ENCODE data around the gene SYT12.

Gene SYT12

GRCh38 chr11:67053896-67054329 is 31.0 kb downstream of the SYT12 start:
- no peak overlapping the region for H3K4me2 ChIP-seq (ENCODE audit: insufficient read depth, low read length)
- no peaks in the 10 kb centered on the region for H3K36me3 ChIP-seq (ENCODE audit: insufficient read depth, low read length)
- no peak overlapping the region for H2AFZ ChIP-seq (ENCODE audit: low read depth, low read length)
- ATAC-seq (ENCODE audit: insufficient read depth, low read depth) (peak; percentile 84), DNase-seq (peak; percentile 57)
- peak; percentile 87 for TF ChIP-seq CTCF (IDR thresholded peaks at IDR 0.05; ENCODE audit: borderline replicate concordance, extremely low read depth, low read length, poor library complexity, severe bottlenecking)
- TF ChIP-seq EZH2 (IDR thresholded peaks at IDR 0.05; ENCODE audit: borderline replicate concordance, low read depth, low read length, severe bottlenecking) = no peak
- H3K4me1 ChIP-seq (ENCODE audit: insufficient read depth, low read length) = no peaks in the 10 kb centered on the region
- H3K9ac ChIP-seq (ENCODE audit: low read depth, low read length) = no peak overlapping the region
- no peak overlapping the region for H3K27ac ChIP-seq (ENCODE audit: low read length)
- H3K4me3 ChIP-seq (ENCODE audit: low read depth in 1 of 2, low read length in 2 of 2) = no peak overlapping the region
- no peaks in the 10 kb centered on the region for H4K20me1 ChIP-seq (ENCODE audit: insufficient read depth, low read length)
- no peaks in the 10 kb centered on the region for H3K27me3 ChIP-seq (ENCODE audit: insufficient read depth, low read length, poor library complexity)
- no peaks in the 10 kb centered on the region for H3K9me3 ChIP-seq (ENCODE audit: insufficient read depth, low read length, severe bottlenecking)
- H3K79me2 ChIP-seq (ENCODE audit: insufficient read depth, low read length) = no peaks in the 10 kb centered on the region

- DNase-seq = no peak
- TF ChIP-seq CTCF (IDR thresholded peaks at IDR 0.05; ENCODE audit: borderline replicate concordance, extremely low read depth, low read length, poor library complexity, severe bottlenecking) = no peak
- TF ChIP-seq EZH2 (IDR thresholded peaks at IDR 0.05; ENCODE audit: borderline replicate concordance, low read depth, low read length, severe bottlenecking) = no peak
- Histone ChIP-seq H4K20me1 (ENCODE audit: insufficient read depth, low read length) (no peaks in the 10 kb centered on the region), H3K27me3 (ENCODE audit: insufficient read depth, low read length, poor library complexity) (no peaks in the 10 kb centered on the region), H3K9ac (ENCODE audit: low read depth, low read length) (no peak overlapping the region), H3K4me1 (ENCODE audit: insufficient read depth, low read length) (no peaks in the 10 kb centered on the region), H3K79me2 (ENCODE audit: insufficient read depth, low read length) (no peaks in the 10 kb centered on the region), H3K4me2 (ENCODE audit: insufficient read depth, low read length) (no peak overlapping the region), H2AFZ (ENCODE audit: low read depth, low read length) (no peak overlapping the region), H3K27ac (ENCODE audit: low read length) (no peak overlapping the region), H3K4me3 (ENCODE audit: low read depth in 1 of 2, low read length in 2 of 2) (no peak overlapping the region), H3K36me3 (ENCODE audit: insufficient read depth, low read length) (no peaks in the 10 kb centered on the region), H3K9me3 (ENCODE audit: insufficient read depth, low read length, severe bottlenecking) (no peaks in the 10 kb centered on the region)
- ATAC-seq (ENCODE audit: insufficient read depth, low read depth) = no peak
Measured at GRCh38 chr11:67054346-67054835, 31.5 kb downstream of the SYT12 start.

GRCh38 chr11:67054836-67055523 is 32.0 kb downstream of the SYT12 start:
- no peak for TF ChIP-seq EZH2 (IDR thresholded peaks at IDR 0.05; ENCODE audit: borderline replicate concordance, low read depth, low read length, severe bottlenecking)
- no peak for TF ChIP-seq CTCF (IDR thresholded peaks at IDR 0.05; ENCODE audit: borderline replicate concordance, extremely low read depth, low read length, poor library complexity, severe bottlenecking)

More at GRCh38 chr11:67054836-67055523, 32.0 kb downstream of the SYT12 start:
- Histone ChIP-seq H2AFZ (ENCODE audit: low read depth, low read length) (no peak overlapping the region), H3K9me3 (ENCODE audit: insufficient read depth, low read length, severe bottlenecking) (no peaks in the 10 kb centered on the region), H3K27me3 (ENCODE audit: insufficient read depth, low read length, poor library complexity) (no peaks in the 10 kb centered on the region), H3K9ac (ENCODE audit: low read depth, low read length) (no peak overlapping the region), H3K27ac (ENCODE audit: low read length) (no peak overlapping the region), H3K4me1 (ENCODE audit: insufficient read depth, low read length) (no peaks in the 10 kb centered on the region), H4K20me1 (ENCODE audit: insufficient read depth, low read length) (no peaks in the 10 kb centered on the region), H3K36me3 (ENCODE audit: insufficient read depth, low read length) (no peaks in the 10 kb centered on the region), H3K79me2 (ENCODE audit: insufficient read depth, low read length) (no peaks in the 10 kb centered on the region), H3K4me2 (ENCODE audit: insufficient read depth, low read length) (no peak overlapping the region), H3K4me3 (ENCODE audit: low read depth in 1 of 2, low read length in 2 of 2) (no peak overlapping the region)
- peak; percentile 16 for DNase-seq
- 0 out of 3 replicates have a peak, but pooled peaks have one; percentile 31 for ATAC-seq (ENCODE audit: insufficient read depth, low read depth)
